Measurements from ENCODE around the gene PPP6R3. TPM values are rescaled to one million over a fixed set of nuclear protein-coding genes. Genes with fewer than 3 reads are reported as not detected.
"Not testable (repeated sequence)": the region's sequence is repeated elsewhere in the genome, so short reads cannot be mapped to it uniquely, and the experiment has no call there.

PPP6R3 gene
- total and polyA plus RNA-seq, 2 experiments from 2014 or later: 31.5 to 108 TPM

GRCh38 chr11:68447015-68447801 lies 13.3 kb upstream of the PPP6R3 start:
- WGBS (ENCODE audit: low lambda C conversion rate, missing lambda C conversion rate): 55% methylated on average over 23 of the region's 25 CpGs
- Histone ChIP-seq H3K27ac (no peak overlapping the region), H3K27me3 (no peaks in the 10 kb centered on the region), H3K79me2 (no peaks in the 10 kb centered on the region), H3K9me3 (ENCODE audit: low read depth) (no peaks in the 10 kb centered on the region), H3K36me3 (replicated peaks; ENCODE audit: insufficient read depth, low read depth) (no peaks in the 10 kb centered on the region), H3K4me3 (no peak overlapping the region), H3K9me2 (replicated peaks; ENCODE audit: insufficient read depth) (no peaks in the 10 kb centered on the region), H2AFZ (no peak overlapping the region), H3K4me2 (no peak overlapping the region), H3K4me1 (ENCODE audit: insufficient read depth) (no peaks in the 10 kb centered on the region), H4K20me1 (ENCODE audit: insufficient read depth, poor library complexity, severe bottlenecking) (no peaks in the 10 kb centered on the region)
- DNase-seq (ENCODE audit: low spot score): peak; percentile 89
- TF ChIP-seq EZH2phosphoT487 (IDR thresholded peaks at IDR 0.05; ENCODE audit: low read depth, severe bottlenecking, unreplicated experiment) (no peak), CTCF (IDR thresholded peaks at IDR 0.05; ENCODE audit: poor library complexity) (peak; percentile 82)

DNA sequence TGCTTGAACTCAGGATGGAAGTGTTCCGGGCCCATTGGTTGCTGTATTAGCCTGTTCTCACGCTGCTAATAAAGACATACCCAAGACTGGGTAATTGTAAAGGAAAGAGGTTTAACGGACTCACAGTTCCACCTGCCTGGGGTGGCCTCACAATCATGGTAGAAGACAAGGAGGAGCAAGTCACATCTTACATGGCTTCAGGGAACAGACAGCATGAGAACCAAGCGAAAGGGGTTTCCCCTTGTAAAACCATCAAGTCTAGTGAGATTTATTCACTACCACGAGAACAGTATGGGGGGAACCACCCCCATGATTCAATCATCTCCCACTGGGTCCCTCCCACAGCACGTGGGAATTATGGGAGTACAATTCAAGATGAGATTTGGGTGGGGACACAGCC lies 12.6 kb upstream of the PPP6R3 start:
- H4K20me1 ChIP-seq (ENCODE audit: insufficient read depth, poor library complexity, severe bottlenecking); H3K4me2 ChIP-seq; H3K27ac ChIP-seq; H3K4me1 ChIP-seq (ENCODE audit: insufficient read depth); H3K9me3 ChIP-seq (ENCODE audit: low read depth); H3K9me2 ChIP-seq (replicated peaks; ENCODE audit: insufficient read depth); H3K36me3 ChIP-seq (replicated peaks; ENCODE audit: insufficient read depth, low read depth); H3K27me3 ChIP-seq; DNase-seq (ENCODE audit: low spot score); H3K79me2 ChIP-seq; H3K4me3 ChIP-seq; H2AFZ ChIP-seq: not testable (repeated sequence)
- WGBS (ENCODE audit: low lambda C conversion rate, missing lambda C conversion rate): 91% methylated on average over 6 of the region's 6 CpGs

DNA sequence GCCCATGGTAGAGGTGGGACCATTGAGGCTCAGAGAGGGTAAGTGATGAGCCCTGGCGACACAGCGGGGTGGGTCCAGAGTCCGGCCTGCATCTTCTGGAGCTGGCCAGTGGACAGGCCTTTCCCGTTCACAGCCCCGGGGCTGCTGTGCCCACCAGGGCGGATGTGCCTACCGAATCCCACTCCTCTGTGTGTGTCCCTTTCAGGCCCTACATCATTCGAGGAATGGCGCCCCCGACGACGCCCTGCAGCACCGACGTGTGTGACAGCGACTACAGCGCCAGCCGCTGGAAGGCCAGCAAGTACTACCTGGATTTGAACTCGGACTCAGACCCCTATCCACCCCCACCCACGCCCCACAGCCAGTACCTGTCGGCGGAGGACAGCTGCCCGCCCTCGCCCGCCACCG lies 11.9 kb upstream of the PPP6R3 start:
- H3K27ac ChIP-seq: no peak overlapping the region
- 99% methylated on average over 21 of the region's 25 CpGs for WGBS (ENCODE audit: low lambda C conversion rate, missing lambda C conversion rate)
- H4K20me1 ChIP-seq (ENCODE audit: insufficient read depth, poor library complexity, severe bottlenecking): no peaks in the 10 kb centered on the region
- no peaks in the 10 kb centered on the region for H3K9me3 ChIP-seq (ENCODE audit: low read depth)
- no peaks in the 10 kb centered on the region for H3K36me3 ChIP-seq (replicated peaks; ENCODE audit: insufficient read depth, low read depth)
- no peaks in the 10 kb centered on the region for H3K27me3 ChIP-seq
- DNase-seq (ENCODE audit: low spot score): no peak
- no peaks in the 10 kb centered on the region for H3K79me2 ChIP-seq
- H2AFZ ChIP-seq: no peak overlapping the region
- no peak overlapping the region for H3K4me3 ChIP-seq
- no peaks in the 10 kb centered on the region for H3K9me2 ChIP-seq (replicated peaks; ENCODE audit: insufficient read depth)
- no peaks in the 10 kb centered on the region for H3K4me1 ChIP-seq (ENCODE audit: insufficient read depth)
- TF ChIP-seq EZH2 (IDR thresholded peaks at IDR 0.05; ENCODE audit: borderline replicate concordance) (no peak), CTCF (IDR thresholded peaks at IDR 0.05; ENCODE audit: poor library complexity) (no peak), EZH2phosphoT487 (IDR thresholded peaks at IDR 0.05; ENCODE audit: low read depth, severe bottlenecking, unreplicated experiment) (no peak)
- no peak overlapping the region for H3K4me2 ChIP-seq

DNA sequence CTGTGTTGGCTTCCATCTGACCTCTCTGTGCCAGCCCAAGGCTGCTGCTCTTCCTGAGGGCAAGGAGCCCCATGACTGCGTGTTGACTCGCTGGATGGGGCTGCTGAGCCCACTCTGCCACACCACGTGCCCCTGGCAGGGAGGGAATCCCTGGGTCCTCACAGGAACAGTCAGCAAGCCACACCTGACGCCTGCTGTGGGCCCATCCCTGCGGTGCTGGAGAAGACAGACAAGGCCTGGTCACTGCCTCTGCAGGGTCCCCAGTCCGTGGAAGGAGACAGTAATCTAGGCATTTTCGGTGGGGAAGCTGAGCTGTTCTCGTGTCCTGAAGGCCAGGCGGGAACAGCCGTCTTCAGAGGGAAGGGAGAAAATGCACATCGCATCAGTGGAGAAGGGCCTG lies 10.6 kb upstream of the PPP6R3 start:
- no peak for DNase-seq (ENCODE audit: low spot score)
- Histone ChIP-seq H3K79me2 (no peaks in the 10 kb centered on the region), H3K4me3 (no peak overlapping the region), H4K20me1 (ENCODE audit: insufficient read depth, poor library complexity, severe bottlenecking) (no peaks in the 10 kb centered on the region), H3K9me2 (replicated peaks; ENCODE audit: insufficient read depth) (no peaks in the 10 kb centered on the region), H3K27ac (no peak overlapping the region), H2AFZ (no peak overlapping the region), H3K9me3 (ENCODE audit: low read depth) (no peaks in the 10 kb centered on the region), H3K27me3 (no peaks in the 10 kb centered on the region), H3K4me1 (ENCODE audit: insufficient read depth) (no peaks in the 10 kb centered on the region), H3K4me2 (no peak overlapping the region), H3K36me3 (replicated peaks; ENCODE audit: insufficient read depth, low read depth) (no peaks in the 10 kb centered on the region)
- TF ChIP-seq CTCF (IDR thresholded peaks at IDR 0.05; ENCODE audit: poor library complexity): no peak
- no peak for TF ChIP-seq EZH2 (IDR thresholded peaks at IDR 0.05; ENCODE audit: borderline replicate concordance)
- no peak for TF ChIP-seq EZH2phosphoT487 (IDR thresholded peaks at IDR 0.05; ENCODE audit: low read depth, severe bottlenecking, unreplicated experiment)
- WGBS (ENCODE audit: low lambda C conversion rate, missing lambda C conversion rate): 98% methylated on average over 11 of the region's 11 CpGs
